ENCODE results near the gene TCFL5.
"Not testable (repeated sequence)": the region's sequence is repeated elsewhere in the genome, so short reads cannot be mapped to it uniquely, and the experiment has no call there.

The TCFL5 gene

DNA sequence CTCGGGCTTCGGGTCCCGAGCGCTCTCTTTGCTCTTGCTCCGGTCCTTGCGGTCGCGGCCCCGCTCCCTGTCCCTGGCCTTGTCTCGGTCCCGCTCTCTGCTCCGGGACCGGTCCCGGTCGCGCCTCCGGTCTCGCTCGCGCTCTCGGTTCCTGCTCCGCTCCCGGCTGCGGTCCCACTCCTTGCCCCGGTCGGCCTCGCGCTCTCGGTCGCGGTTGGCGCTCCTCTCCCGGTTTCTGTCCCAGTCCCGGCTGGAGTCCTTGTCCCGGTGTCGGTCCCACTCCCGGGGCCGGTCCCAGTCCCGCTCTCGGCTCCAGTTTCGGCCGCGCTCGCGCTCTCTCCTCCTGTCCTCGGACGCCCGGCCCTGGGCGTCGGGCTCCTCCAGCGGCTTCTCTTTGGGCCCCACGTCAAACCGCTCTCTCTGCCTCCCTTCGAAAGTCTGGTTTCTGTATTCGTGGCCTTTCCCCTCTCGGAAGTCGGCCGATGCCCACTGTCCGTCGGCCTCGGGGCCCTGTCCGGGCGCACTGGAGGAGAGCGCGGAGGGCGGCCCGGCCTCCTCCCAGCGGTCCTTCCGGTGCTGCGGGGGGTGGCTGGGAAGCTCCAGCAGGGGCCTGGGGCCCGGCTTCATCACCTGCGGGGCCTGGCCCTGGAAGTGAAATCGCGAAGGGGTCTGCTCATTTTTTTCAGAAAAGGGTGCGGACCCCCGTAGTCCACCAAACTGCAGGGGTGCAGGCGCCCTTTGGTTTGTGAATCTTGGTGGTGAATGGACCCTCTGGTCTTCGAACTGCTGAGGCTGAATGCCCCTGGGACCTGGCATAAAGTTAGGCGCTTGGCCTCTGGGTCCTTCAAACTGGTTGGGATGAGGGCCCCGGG, 17.9 kb upstream of the TCFL5 start:
- no peak for DNase-seq

DNA sequence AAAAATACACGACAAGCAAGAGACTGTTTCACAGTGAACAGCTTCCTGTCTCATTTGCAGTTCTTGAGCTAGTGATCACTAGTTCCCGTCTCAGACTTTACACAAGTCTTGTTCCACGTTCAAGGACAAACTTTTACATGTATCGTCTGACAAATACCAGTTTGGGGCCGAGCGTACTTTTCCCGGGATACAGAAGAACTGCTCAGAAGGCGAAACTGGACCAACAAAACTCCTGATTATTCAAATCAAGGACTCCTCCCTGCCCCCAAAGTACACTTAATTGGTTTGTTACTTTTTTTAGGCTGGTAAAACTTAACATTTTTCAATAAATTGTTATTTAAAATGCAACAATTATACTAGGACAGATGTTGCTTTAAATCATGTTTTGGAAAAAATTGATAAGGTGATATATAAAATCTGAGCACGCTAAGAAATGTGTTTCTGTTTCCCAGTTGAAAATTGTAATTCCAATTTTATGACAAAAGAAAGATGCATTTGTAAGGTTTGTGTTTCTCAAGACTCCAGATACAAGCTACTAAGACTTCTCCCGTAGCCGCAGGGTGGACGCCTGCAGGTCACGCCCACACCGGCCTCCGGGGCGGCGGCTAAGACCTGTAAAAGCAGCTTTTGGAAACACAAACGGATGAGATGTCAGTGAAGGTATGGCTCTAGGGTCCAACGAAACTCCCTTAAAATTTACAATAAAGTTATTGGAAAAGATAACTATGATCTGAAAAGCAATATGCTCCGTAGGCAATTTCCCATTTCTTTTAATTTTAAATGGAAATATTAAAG, 16.8 kb upstream of the TCFL5 start:
- no peak for DNase-seq

DNA sequence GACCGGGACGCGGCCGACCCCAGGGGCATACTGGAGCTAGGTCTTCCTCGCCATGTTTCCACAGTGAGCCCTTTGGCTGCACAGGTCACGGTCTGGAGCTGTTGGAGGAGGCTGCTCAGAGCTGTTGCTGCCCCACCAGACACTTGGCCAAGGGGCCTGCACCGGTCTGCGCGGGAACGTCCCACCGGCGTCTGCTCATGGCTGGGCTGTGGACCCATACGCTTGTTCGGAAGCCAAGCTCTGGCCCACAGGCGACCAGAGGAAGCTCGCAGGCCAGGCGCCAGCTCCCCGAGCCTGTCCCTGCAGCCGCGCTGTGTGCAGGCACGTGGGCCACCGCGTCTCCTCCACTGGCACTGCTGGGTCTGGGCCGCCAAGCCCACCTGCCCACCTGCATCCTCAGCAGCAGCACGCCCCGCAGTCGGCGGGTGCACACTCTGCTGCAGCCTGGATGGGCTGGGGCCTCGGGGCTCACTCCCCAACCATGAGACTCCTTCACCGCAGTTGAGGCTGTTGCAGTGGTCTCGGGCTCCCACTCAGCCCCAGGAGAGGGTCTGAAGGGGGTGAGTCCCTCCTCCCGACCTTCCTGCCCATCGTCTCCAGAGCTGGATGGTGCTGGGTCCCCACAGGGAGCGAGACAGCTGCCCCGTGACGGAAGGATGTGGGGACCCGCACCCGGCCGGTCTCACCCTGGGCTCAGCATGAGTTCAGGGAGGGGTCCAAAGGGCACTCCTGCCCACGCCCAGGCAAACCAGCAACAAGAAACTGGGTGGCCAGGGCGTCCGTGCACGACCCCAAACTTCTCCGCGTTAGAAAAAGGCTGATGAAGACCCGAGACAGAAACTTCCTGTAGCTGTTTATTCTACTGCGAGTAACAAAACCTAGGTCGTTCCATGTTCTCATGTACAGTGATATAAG, 15.5 kb upstream of the TCFL5 start:
- no peak for DNase-seq

DNA sequence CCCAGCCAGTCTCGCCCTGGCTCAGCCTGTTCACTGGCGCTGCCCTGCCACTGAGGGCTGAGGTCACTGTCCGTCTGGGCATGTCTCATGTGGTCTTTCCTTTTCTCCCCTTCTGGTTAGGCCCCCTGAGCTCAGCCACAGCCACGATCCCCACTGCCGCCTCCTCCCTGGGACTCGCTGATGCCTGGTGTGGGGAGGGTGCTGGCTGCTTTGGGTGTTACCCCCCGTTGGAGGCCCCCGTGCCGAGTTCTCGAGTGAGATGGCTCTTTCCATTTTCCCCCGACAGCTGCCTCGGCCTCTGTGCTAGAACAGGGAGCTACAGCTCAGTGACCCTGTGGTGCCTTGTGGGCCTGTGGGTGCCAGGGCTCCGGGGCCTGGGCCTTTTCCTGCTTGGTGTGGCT, 14.9 kb upstream of the TCFL5 start:
- no peak for DNase-seq

DNA sequence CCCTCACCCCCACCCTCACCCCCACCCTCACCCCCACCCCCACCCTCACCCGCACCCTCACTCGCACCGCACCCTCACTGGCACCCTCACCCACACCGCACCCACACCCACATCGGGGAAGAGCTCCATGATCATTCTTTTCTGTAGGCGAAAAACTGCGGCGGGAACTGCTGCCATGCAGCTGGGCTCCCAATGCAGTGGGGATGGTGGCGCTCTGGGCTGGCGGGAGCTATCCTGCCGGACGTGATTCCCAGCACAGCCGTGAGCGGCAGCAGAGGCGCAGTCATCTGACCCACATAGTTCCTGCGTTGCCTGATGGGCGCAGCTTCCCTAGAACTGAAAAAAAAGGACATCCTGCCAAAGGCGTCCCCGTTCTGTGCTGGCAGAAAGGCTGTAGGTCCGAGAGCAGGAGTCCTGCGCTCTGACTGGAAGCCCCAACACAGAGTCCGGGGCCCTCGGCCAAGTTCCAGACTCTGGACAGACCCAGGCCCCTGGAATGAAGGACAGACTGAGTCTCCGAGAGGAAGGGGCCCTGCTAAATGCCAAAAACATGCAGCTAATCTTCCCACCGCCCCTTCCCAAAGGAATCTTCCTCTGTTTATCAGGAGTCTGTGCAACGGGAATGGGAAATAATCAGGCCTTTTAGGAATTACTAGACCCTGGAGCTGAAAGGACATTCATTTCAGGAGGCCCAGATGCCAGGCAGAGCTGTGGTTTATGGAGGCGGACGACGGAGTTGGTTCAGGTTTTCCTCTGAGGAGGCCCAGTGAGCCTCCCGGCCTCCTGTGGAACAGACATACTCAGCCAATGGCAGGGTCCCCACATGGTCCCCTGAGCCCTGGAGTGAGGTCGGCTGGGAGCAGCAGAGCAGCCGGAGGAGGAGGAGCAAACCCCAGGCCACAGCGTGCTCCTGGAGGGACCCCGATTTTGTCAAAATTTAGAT, 14.1 kb upstream of the TCFL5 start:
- peak; percentile 48 for DNase-seq

DNA sequence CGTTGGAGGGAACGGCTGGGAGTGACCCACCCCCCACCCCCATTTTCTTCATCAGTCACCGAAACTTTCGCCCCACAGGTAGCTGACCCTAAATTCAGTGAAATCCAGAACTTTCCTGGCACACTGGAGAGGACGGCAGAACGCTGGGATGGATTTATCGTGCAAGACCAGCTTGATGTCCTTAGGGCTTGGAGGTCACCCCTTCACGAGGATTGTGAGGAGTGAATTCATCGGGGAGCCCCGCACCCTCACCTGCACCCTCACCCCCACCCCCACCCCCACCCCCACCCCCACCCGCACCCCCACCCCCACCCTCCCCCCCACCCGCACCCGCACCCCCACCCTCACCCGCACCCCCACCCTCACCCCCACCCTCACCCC, 13.3 kb upstream of the TCFL5 start:
- DNase-seq: no peak

DNA sequence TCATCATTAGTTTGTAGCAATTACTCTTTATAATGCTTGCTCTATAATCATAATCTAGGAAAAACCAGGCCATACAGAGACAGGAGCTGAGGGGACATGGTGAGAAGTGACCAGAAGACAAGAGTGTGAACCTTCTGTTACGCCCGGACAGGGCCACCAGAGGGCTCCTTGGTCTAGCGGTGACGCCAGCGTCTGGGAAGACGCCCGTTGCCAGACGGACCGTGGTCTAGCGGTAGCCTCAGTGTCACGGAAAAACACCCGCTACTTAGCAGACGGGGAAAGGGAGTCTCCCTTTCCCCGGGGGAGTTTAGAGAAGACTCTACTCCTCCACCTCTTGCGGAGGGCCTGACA, 12.0 kb upstream of the TCFL5 start:
- DNase-seq: not testable (repeated sequence)

DNA sequence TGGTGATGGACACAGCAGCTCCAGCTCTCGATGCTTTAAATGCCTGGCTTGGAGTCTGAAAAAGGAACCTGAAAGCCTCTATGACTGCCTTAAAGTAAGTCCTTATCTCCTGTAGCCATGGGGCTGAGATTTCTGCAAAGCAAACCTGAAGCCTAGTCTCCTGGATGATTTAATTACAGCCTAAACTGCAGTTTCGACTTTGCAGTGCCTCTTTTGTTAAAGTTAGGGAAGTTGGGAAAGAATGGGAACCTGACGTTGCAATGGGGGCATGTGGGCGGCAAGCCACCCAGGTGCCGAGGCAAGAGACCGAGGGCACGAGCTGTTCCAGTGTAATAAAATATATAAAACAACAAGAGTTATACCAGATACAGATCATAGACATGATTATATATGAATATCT, 11.7 kb upstream of the TCFL5 start:
- DNase-seq: no peak

DNA sequence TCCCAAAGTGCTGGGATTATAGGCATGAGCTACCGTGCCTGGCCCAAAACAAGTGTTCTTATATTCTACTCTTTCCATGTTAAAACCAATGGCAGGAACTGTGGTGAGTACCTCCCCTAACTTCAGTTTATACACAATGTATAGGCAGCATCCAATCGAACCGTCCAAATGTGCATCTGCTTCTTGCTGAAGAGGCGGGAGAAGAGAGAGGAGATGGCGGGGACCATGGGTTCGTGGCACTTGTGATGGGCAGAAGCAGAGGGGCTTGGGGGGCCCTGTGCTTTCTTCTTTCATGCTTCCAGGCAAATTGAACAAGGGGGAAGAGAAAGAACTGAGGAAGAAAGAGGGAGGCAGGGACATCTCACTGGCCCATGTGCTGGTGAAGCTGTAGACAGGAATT, 11.2 kb upstream of the TCFL5 start:
- no peak for DNase-seq

DNA sequence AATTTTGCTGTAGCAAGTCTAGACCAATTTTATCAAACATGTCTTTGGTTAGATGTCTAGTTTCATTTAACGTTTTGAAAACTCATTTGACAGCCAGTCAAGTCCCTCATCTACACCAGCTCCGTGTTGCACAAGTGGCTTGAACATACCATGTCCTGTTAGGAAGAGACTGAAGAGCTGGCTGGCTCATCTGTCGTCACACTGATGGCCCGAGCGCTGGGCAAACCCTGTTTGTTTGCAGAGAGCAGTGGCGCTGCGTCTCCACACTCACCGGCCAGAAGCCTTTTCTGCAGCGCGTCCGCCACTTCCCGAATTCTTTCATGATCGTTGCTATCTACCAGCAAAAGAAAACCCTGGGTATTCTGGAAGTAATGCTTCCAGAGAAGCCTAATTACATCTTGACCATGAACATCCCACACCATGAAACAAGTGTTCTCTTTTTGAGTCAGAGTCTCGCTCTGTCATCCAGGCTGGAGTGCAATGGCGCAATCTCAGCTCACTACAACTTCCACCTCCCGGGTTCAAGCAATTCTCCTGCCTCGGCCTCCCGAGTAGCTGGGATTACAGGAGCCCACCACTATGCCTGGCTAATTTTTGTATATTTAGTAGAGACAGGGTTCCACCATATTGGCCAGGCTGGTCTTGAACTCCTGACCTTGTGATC, 10.7 kb upstream of the TCFL5 start:
- DNase-seq: no peak

DNA sequence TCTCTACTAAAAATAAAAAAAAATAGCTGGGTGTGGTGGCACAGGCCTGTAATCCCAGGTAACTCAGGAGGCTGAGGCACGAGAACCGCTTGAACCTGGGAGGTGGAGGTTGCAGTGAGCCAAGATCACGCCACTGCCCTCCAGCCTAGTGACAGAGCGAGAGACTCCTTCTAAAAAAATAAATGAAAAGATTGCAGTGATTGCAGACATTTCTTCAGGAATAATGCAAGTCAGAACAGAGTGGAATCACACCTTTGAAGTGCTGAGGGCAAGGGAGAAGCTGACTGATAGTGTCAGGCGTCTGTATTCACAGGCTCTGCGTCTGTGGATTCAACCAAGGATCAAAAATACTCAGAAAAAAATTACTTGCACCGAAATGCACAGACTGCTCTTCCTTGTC, 2.6 kb upstream of the TCFL5 start:
- no peak for DNase-seq

DNA sequence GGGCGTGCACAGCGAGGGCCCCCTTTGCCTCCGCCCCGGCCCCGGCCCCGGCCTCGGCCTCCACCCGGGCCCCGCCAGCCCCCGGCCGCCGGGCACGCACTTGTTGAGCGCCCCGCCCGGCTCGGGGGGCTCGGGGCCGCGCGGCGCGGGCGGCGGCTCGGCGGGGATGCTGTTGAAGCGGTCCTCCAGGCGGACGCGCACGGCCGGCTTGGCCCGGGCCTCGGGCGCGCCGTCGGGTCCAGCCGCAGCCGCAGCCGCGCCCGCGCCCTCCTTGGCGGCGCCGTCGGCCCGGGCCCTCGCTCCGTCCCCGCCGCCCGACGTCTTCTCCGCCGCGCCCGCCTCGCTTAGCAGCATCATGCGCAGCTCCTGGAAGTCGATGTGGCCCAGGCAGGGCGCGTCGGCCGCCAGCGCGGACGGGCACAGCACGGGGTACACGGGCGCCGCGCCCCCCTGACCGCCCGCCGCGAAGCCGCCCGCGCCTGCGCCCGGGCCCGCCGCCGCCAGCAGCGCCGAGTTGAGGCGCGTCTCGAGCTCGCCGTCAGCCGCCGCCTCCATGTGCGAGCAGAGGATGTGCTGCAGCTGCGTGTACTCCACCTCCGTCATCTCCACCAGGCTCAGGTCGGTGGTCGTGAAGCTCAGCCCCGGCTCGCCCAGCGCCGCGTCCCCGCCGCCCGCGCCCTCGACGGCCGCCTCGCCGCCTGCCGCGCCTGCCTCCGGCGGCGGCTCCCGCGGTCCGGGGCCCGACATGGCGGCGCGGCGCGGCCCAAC, 514 bp downstream of the TCFL5 start:
- no peak for DNase-seq

DNA sequence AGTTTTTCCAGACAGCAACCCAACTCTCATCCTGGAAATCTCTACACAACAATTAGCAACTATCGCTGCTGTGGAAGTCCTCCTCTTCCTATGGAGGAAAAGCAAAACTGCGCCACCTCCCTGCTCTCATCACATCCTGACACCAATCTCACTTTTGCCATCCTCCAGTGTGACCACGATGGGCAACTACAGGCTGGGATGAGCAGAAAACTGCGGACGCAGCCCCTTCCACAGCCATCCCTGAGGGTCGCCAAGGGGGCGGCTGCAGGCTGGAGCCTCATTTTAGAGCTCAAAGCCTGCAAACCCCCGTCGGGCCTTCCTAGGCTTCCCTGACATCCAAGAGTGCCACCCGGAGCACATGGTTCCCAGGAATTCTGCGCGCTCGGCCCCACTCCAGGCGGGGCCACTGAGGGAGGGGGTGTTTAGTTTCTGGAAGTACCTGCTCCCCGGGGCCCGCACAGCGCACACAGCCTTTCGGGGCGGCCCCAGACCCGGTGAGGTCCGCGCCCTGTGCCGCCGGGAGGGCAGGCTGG, 1.2 kb downstream of the TCFL5 start:
- no peak for DNase-seq

DNA sequence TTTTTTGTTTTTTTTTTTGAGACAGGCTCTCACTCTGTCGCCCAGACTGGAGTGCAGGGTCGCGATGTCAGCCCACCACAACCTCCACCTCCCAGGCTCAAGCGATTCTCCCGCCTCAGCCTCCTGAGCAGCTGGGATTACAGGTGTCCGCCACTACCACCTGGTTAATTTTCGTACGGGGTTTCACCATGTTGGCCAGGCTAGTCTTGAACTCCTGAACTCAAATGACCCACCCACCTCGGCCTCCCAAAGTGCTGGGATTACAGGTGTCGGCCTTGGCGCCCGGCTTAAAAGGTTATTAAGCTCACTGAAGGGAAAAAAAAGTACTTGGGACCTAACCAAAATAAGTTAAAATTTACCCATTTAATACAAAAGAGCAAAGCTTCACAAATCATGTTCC, 1.9 kb downstream of the TCFL5 start:
- DNase-seq: no peak

DNA sequence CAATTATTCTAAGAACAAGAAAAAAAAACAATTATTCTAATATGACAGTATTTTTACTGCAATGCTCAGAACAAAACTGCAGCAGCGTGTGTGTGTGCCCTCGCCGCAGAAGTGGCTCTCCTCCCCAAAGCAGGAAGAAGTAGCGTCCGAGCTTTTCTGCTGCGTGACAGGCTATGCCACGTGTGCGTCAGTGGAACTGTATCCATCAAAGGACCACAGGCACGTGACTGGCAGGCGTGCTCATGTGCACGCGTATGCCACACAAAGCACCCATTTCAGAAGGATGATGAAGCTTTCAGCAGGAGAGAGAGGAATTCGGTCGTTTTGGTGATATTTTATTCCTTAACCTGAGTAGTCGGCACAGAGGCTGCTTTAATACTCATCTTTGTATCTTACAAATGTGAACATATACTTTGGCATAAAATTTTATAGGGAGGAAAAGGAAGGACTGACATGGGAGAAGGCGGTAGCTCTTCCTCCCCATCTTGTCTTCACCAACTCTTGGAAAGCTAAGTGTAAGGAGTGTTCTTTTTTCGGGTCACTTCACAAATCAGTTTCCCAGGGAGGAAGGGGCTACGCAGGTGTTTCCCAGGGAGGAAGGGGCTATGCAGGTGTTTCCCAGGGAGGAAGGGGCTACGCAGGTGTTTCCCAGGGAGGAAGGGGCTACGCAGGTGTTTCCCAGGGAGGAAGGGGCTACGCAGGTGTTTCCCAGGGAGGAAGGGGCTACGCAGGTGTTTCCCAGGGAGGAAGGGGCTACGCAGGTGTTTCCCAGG, 3.4 kb downstream of the TCFL5 start:
- no peak for DNase-seq

DNA sequence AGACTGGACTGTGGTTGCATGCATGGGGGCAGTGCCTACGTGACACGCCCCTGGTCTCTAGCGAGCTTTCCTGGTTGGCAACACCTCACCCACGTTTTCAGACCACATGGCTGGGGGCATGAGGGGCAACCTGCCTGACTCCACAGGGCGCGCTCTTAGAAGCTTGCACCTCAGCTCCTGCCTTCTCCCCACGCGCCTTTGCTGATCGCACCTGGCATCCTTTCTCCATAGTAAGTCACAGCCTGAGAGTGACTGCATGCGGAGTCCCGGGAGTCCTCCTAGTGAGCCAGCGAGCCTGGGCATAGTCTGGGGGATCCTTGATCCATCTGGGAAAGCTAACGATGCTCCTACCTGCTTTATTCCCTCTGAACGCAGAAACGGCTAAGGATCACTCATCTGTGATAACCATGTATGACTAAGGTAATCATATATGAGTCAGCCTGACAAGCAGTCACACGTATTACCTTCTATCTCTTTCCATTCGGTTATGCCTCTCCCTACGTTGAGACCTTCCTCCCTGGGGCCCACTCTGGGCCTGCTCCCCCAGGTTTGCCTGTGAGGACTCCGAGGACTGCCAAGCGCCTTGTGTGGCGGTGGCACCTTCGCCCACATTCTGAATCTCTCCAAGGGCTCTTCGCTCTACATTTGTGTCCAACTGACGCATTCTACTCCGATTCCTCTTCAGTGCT, 4.5 kb downstream of the TCFL5 start:
- DNase-seq: no peak

DNA sequence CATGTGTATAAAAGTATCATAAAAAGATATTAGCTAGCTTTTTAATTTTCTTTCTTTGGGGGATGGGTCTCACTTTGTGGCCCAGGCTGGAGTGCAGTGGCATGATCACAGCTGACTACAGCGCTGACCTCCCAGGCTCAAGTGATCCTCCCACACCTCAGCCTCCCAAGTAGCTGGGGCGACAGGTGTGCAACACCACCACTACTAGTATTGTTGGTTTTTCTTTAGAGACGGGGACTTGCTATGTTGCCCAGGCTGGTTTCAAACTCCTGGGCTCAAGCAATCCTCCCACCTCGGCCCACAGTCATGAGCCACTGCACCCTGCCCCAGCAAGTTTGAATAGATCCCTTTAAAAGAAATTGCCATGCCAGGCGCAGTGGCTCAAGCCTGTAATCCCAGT, 6.5 kb downstream of the TCFL5 start:
- DNase-seq: no peak

DNA sequence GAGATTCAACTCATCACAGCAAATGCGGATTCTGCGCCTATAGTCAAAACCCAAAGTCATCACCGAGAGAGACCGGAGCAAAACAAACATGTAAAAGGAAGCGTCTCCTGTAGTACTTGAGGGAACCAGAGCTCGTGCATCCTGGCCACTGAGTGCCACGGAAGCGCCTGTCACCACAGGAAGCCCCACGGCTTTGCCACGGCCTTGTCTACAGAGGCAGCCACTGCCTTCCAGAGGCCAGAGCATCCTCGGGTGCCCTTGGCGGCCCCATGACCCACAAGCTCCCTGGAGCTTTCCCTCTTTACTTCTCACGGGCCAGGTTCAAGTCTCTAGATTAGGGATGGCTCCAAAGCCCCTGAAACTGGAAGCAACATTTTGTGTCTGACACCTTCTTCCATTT, 7.5 kb downstream of the TCFL5 start:
- DNase-seq: no peak

DNA sequence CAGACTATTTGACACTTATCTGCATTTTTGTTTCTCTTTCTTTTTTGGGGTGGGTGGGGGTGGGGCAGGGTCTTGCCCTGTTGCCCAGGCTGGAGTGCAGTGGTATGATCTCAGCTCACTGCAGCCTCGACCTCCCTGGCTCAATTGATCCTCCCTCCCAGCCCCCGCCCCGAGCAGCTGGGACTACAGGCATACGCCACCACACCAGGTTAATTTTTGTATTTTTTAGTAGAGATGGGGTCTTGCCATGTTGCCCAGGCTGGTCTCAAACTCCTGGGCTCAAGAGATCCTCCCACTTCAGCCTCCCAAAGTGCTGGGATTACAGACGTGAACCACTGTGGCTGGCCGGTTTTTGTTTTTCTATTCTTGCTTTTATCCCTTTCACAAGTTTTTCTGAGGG, 8.3 kb downstream of the TCFL5 start:
- DNase-seq: not testable (repeated sequence)
